ENCODE results near the gene NHLRC1. TPM values are rescaled to one million over a fixed set of nuclear protein-coding genes. Genes with fewer than 3 reads are reported as not detected.

Gene NHLRC1
- total RNA-seq, 1 donor from 2014 or later: 1.4 TPM

DNA sequence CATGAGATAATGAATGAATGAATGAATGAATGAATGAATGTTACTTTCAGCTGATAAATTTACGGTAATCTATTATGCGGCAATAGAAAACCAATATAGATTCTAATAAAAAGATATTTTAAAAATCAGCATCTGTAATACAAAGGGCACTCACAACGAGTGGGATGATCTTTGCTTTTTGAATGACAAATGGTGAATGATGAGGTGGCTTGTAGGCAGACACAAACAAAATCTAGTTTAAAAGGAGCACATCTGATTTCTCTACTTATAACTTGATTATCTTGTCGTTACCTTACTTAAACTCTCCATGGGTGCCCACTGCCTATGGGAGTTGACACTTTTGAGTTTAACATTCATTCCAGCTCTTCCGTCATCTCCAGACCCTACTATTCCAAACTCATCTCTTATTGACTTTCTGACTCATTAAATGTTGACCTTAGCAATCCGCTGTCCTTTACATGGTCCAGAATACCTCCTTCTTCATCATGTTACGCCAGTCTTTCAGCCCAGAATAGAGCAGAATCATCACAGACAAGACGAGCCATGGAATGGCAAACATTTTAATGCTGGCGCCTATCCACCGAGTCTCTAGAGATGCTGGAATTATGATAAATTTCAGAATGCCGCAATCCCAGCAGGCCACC, 41.3 kb downstream of the NHLRC1 start:
- no peak for DNase-seq

DNA sequence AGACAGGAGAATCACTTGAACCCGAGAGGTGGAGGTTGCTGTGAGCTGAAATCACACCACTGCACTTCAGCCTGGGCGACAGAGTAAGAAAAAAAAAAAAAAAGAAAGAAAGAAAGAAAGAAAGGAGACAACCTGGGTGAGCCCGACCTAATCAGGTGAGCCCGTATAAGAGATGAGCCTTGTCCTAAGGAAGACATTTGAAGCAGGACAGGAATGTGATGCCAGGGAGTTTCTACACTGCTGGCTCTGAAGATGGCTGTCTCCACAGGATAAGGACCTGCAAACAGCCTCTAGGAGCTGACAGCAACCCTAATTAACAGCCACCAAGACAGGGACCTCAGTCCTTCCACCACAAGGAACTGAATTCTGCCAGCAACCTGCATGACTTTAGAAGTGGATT, 41.9 kb downstream of the NHLRC1 start:
- DNase-seq: no peak

DNA sequence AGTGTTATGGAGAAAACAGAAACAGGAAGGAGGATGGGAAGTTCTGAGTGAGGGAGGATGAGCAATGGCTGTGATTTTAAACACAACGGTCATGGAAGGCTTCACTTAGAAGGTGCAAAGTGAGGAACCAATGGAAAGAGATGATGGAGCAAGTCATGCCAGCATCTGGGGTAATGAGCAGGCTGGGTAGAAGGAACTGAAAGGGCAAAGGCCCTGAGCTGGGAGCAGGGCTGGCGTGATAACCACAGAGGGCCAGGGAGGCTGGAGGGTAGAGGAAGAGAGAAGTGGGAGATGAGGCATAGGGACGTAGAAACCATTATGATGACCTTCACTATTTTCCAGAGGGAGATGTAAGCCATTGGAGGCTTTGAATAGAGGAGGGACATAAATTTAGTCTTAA, 43.6 kb downstream of the NHLRC1 start:
- no peak for DNase-seq

DNA sequence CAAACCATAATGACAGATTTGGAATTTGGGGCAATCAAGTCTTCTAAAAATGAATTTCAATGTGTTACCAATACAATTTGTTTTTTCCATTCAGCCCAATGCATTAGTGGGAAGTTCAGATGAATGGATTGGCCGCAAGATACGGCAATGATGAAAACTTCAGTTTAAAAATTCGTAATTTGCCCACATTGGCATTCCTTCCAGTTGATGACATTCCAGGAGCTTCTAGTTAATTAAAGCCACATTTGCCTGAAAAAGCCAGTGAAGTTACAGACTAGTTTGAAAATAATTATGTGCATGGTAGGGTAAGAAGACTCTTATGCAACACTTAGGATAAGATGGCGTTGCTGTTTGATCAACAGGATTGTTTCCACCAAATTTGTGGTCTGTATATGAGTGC, 46.2 kb downstream of the NHLRC1 start:
- no peak for DNase-seq

DNA sequence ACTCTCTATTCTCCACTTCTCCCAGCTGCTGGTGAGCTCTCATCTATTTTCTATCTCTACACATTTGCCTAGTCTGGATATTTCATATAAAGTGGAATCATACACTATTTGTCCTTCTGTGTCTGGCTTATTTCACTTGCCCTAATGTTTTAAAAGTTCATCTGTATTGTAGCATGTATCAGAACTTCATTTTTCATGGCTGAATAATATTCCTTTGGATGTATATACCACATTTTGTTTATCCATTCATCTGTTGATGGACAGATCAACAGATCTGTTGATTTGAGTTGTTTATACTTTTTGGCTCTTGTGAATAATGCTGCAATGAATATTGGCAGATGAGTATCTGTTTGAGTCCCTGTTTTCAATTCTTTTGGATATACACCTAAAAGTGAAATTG, 49.6 kb downstream of the NHLRC1 start:
- no peak for DNase-seq

DNA sequence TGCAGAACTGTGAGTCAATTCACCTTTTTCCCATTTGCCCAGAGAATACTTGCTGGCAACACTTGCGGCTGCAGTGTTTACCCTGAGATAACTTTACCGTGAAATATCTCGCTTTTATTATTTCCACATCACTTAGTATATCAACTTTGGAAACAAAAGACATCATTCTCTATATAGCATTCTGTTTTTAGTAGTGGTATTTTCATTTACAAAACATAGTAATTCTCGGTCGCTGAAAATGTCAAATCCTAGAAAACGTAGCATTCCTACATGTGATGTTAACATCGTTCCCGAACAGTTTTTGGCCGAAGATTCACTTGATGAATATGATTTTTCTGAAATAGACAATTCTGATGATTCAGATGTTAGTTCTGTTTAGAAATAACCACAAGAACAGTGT, 52.0 kb downstream of the NHLRC1 start:
- no peak for DNase-seq

Other genes with a start within 250 kb of the NHLRC1 start
- gene KIF13A, start 135.0 kb downstream of the NHLRC1 start, total RNA-seq: 48.2 and 52.4 TPM in 2 replicates
- 10.7 and 17.7 TPM in 2 replicates for gene TPMT, start 32.4 kb upstream of the NHLRC1 start, total RNA-seq
- 9.7 and 14.8 TPM in 2 replicates for gene KDM1B, start 32.7 kb upstream of the NHLRC1 start, total RNA-seq
- gene DEK, start 141.9 kb upstream of the NHLRC1 start, total RNA-seq: 122 and 136 TPM in 2 replicates